ENCODE measurements around the gene TMEM243.
A peak's percentile ranks its signal among the peaks of the same experiment; 100 is the strongest.

TMEM243 gene

DNA sequence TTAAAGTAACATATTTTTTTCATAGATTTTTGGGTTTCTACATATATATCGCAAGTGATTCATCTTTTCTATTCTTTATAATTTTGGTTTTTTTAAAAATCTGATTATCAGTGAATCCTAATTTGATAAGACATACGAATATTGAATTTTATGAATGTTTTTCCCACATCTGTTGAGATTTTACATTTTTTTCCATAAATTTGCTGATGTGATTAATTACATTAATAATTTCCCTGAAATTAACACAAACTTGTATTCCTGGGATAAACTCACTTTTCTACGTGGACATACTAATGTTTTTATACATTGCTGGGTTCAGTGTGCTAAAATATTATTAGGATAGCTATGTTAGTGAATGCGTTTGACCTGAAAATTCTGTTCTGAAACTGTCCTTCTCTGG lies 41.2 kb downstream of the TMEM243 start:
- DNase-seq, result no peak
- Histone ChIP-seq H3K36me3 (peaks cover 45 to 62% (median 56%) of the 10 kb centered on the region in 3 donors), H3K27me3 (no peaks in the 10 kb centered on the region)

DNA sequence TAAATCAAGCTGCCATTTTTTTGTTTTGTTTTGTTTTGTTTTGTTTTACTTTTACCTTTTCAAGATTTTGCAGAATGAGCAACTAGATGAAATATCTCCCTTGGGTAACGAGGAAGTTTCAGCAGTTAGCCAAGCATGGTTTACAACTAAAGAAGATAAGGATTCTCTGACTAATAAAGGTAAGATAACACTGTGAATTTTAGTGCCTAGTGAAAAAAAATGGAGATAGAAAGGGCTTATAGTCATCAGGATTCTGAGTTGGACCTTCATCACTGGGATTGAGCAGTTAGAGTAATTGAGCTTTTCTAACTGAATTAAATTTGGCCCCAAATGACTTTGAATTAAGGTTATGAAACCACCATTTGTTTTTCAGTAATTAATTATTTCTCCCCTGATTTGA lies 46.1 kb downstream of the TMEM243 start:
- H3K27ac ChIP-seq, result no peak overlapping the region
- H3K27me3 ChIP-seq, result no peaks in the 10 kb centered on the region
- no peak overlapping the region for H3K4me3 ChIP-seq
- peaks cover 67 to 79% (median 72%) of the 10 kb centered on the region in 3 donors for H3K36me3 ChIP-seq
- no peaks in the 10 kb centered on the region for H3K9me3 ChIP-seq
- peaks cover 0 to 15% (median 8%) of the 10 kb centered on the region in 4 donors for H3K4me1 ChIP-seq
- DNase-seq, result no peak
- TF ChIP-seq, protein P1, sequence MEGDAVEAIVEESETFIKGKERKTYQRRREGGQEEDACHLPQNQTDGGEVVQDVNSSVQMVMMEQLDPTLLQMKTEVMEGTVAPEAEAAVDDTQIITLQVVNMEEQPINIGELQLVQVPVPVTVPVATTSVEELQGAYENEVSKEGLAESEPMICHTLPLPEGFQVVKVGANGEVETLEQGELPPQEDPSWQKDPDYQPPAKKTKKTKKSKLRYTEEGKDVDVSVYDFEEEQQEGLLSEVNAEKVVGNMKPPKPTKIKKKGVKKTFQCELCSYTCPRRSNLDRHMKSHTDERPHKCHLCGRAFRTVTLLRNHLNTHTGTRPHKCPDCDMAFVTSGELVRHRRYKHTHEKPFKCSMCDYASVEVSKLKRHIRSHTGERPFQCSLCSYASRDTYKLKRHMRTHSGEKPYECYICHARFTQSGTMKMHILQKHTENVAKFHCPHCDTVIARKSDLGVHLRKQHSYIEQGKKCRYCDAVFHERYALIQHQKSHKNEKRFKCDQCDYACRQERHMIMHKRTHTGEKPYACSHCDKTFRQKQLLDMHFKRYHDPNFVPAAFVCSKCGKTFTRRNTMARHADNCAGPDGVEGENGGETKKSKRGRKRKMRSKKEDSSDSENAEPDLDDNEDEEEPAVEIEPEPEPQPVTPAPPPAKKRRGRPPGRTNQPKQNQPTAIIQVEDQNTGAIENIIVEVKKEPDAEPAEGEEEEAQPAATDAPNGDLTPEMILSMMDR (IDR thresholded peaks at IDR 0.05), result no peak
- intact Hi-C loops (cut with DNase I; ENCODE audit: low total_unique reads), result no loop called here

More for the DNA sequence above, 41.2 kb downstream of the TMEM243 start:
- TF ChIP-seq, protein P1 (IDR thresholded peaks at IDR 0.05), result no peak
- no peaks in the 10 kb centered on the region for H3K9me3 ChIP-seq
- H3K4me1 ChIP-seq, result no peaks in the 10 kb centered on the region
- no peak overlapping the region for H3K27ac ChIP-seq
- H3K4me3 ChIP-seq, result no peak overlapping the region
- intact Hi-C loops (cut with DNase I; ENCODE audit: low total_unique reads), result no loop called here

DNA sequence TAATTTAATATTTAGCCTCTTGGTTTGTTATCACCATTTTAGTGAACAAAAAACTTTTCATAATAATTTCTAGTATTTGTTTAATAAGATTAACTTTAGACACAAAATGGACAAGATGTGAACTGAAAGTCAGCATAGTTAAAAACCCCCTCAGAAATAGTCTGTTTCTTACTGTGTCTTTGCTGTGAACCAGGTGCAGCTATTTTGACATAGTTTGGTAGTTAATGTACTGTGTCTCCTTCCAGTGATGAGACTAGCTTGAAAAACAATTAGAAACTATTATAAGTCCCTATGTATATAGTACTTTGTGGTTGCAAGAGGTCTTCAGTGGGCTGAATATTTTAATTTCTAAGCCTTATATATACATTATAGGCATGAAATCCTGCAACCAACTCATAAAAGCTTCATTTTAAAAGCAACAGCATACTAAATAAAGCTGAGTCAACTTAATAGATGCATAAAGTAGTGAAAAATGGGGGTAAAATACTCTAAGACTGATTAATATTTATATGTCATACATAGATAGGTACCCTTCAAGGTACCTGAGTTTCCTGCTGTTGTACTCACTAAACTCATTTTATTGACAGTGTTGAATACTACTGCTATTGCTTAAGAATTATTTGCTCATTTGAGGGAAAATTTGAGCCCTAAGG lies 48.1 kb downstream of the TMEM243 start:
- H3K27ac ChIP-seq, result no peak overlapping the region
- DNase-seq, result no peak
- peaks cover 0 to 15% (median 8%) of the 10 kb centered on the region in 4 donors for H3K4me1 ChIP-seq
- TF ChIP-seq, protein P1 (IDR thresholded peaks at IDR 0.05), result no peak
- peaks cover 86 to 94% (median 91%) of the 10 kb centered on the region in 3 donors for H3K36me3 ChIP-seq
- intact Hi-C loops (cut with DNase I; ENCODE audit: low total_unique reads), result no loop called here
- no peaks in the 10 kb centered on the region for H3K27me3 ChIP-seq
- H3K9me3 ChIP-seq, result no peaks in the 10 kb centered on the region
- H3K4me3 ChIP-seq, result no peak overlapping the region

DNA sequence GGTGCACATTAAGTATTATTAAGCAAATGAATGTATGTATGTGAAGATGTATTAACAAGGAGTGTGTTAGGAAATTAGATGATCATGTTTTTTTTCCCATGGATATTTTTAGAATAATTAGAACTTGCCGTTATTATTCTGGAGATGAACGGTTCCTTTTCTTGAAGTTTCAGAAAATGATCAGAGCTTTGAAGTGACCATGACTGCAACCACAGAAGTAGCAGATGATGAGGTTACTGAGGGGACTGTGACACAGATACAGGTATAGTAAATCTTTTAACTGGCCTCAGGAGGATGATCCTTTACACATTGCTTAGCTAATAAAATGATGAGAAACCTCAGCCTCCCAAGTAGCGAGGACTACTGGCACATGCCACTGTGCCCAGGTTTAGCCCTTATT lies 48.7 kb downstream of the TMEM243 start:
- peaks cover 0 to 15% (median 8%) of the 10 kb centered on the region in 4 donors for H3K4me1 ChIP-seq
- H3K36me3 ChIP-seq, result peaks cover 91 to 95% (median 94%) of the 10 kb centered on the region in 3 donors
- intact Hi-C loops (cut with DNase I; ENCODE audit: low total_unique reads), result no loop called here
- TF ChIP-seq, protein P1 (IDR thresholded peaks at IDR 0.05), result no peak
- no peaks in the 10 kb centered on the region for H3K9me3 ChIP-seq
- no peak overlapping the region for H3K4me3 ChIP-seq
- no peak for DNase-seq
- no peaks in the 10 kb centered on the region for H3K27me3 ChIP-seq
- peak overlapping the region in 1 of 2 donors; percentile 38 for H3K27ac ChIP-seq

DNA sequence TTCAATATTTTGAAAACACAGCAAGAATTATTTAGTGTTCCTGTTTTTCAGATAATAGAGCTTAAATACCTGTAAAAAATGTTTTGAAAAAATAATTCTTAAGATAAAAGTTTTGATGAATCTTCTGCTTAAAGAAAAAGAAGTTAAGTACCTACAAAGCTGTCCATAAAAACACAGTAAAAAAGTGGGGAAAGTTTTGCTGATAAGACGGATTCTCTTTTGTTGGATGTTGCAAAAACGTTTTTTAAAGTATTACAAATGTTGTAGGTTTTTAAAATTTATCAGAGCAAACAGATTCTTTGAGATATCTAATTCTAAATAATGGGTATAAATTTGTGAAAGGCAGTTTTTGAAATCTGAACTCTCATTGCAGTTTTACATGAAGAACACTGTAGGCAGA lies 55.1 kb downstream of the TMEM243 start:
- Histone ChIP-seq H3K4me1 (peaks cover 0 to 21% (median 6%) of the 10 kb centered on the region in 4 donors), H3K27me3 (no peaks in the 10 kb centered on the region), H3K27ac (no peak overlapping the region), H3K36me3 (peaks cover 36 to 55% (median 55%) of the 10 kb centered on the region in 3 donors), H3K9me3 (no peaks in the 10 kb centered on the region), H3K4me3 (no peak overlapping the region)
- intact Hi-C loops (cut with DNase I; ENCODE audit: low total_unique reads), result loop anchor here (10.0 kb wide), 1 partner anchor 50 kb away; the partner anchor contains the start of gene TMEM243
- TF ChIP-seq, protein P1 (IDR thresholded peaks at IDR 0.05), result no peak
- DNase-seq, result no peak

Data from tibial artery (tissue), 4 donors.